HUES64 (cell line): ENCODE results near the gene STUM.
"Not testable (repeated sequence)": the region's sequence is repeated elsewhere in the genome, so short reads cannot be mapped to it uniquely, and the experiment has no call there.

Experiments used
- H3K27ac ChIP-seq: 2 replicates; pipeline ENCODE4 v1.7.0; 2013; ENCODE audit warnings: low read depth, low read length, inconsistent platforms
- H3K27me3 ChIP-seq: 2 replicates; pipeline ENCODE4 v1.6.1; 2013; ENCODE audit warnings: mild to moderate bottlenecking, low read length; ENCODE audit not compliant: insufficient read depth
- H3K36me3 ChIP-seq: 2 replicates; pipeline ENCODE4 v1.6.1; 2013; ENCODE audit warnings: mild to moderate bottlenecking, low read length; ENCODE audit not compliant: insufficient read depth
- H3K4me1 ChIP-seq: 2 replicates; pipeline ENCODE4 v1.6.1; 2013; ENCODE audit warnings: mild to moderate bottlenecking, low read length, moderate library complexity; ENCODE audit not compliant: insufficient read depth
- H3K4me3 ChIP-seq: 2 replicates; pipeline ENCODE4 v1.5.1; 2013; ENCODE audit warnings: mild to moderate bottlenecking, low read length, moderate library complexity
- H3K9ac ChIP-seq: 2 replicates; pipeline ENCODE4 v1.6.1; 2013; ENCODE audit warnings: mild to moderate bottlenecking, low read depth, low read length
- H3K9me3 ChIP-seq: 2 replicates; pipeline ENCODE4 v1.6.1; 2013; ENCODE audit warnings: low read depth, low read length; ENCODE audit not compliant: insufficient read depth
- WGBS: fragments of 150-250, 120-280 bp; methylation state at CpG from one replicate; pipeline ENCODE4 v1.1.7; 2013; ENCODE audit warnings: missing lambda C conversion rate; 5-methylcytosine and 5-hydroxymethylcytosine counted together

STUM gene

GRCh38 chr1:226635456-226635941 lies 86.9 kb downstream of the STUM start:
- no peaks in the 10 kb centered on the region for H3K9me3 ChIP-seq
- no peaks in the 10 kb centered on the region for H3K36me3 ChIP-seq
- H3K27ac ChIP-seq, result no peak overlapping the region
- no peak overlapping the region for H3K9ac ChIP-seq
- H3K4me3 ChIP-seq, result no peak overlapping the region
- 89% methylated on average over 11 of the region's 11 CpGs for WGBS
- H3K4me1 ChIP-seq, result 0 out of 2 replicates have a peak, but pooled peaks cover 7% of the 10 kb centered on the region
- no peaks in the 10 kb centered on the region for H3K27me3 ChIP-seq

- no peaks in the 10 kb centered on the region for H3K36me3 ChIP-seq
- no peak overlapping the region for H3K27ac ChIP-seq
- no peak overlapping the region for H3K4me3 ChIP-seq
- H3K9ac ChIP-seq, result no peak overlapping the region
- no peaks in the 10 kb centered on the region for H3K9me3 ChIP-seq
- 93% methylated on average over 1 of the region's 1 CpG for WGBS
- 0 out of 2 replicates have a peak, but pooled peaks cover 7% of the 10 kb centered on the region for H3K4me1 ChIP-seq
- H3K27me3 ChIP-seq, result no peaks in the 10 kb centered on the region
Measured at GRCh38 chr1:226636847-226637096, 88.2 kb downstream of the STUM start.

GRCh38 chr1:226637147-226637935 lies 88.8 kb downstream of the STUM start:
- no peak overlapping the region for H3K9ac ChIP-seq
- H3K4me3 ChIP-seq, result no peak overlapping the region
- 0 out of 2 replicates have a peak, but pooled peaks cover 7% of the 10 kb centered on the region for H3K4me1 ChIP-seq
- H3K27me3 ChIP-seq, result no peaks in the 10 kb centered on the region
- WGBS, result 84% methylated on average over 29 of the region's 29 CpGs
- no peak overlapping the region for H3K27ac ChIP-seq
- no peaks in the 10 kb centered on the region for H3K36me3 ChIP-seq
- H3K9me3 ChIP-seq, result no peaks in the 10 kb centered on the region

- Histone ChIP-seq H3K9ac (no peak overlapping the region), H3K36me3 (no peaks in the 10 kb centered on the region), H3K4me3 (no peak overlapping the region), H3K27me3 (no peaks in the 10 kb centered on the region), H3K27ac (no peak overlapping the region), H3K9me3 (no peaks in the 10 kb centered on the region), H3K4me1 (peaks cover 11% of the 10 kb centered on the region; the same call in 1 of the 2 replicates)
- WGBS, result 90% methylated on average over 10 of the region's 10 CpGs
Measured at GRCh38 chr1:226638001-226638601, 89.5 kb downstream of the STUM start.

GRCh38 chr1:226638608-226639007 lies 90.0 kb downstream of the STUM start:
- Histone ChIP-seq H3K36me3 (no peaks in the 10 kb centered on the region), H3K27me3 (no peaks in the 10 kb centered on the region)
- WGBS, result 96% methylated on average over 16 of the region's 16 CpGs

GRCh38 chr1:226639206-226639605 lies 90.6 kb downstream of the STUM start:
- H3K27me3 ChIP-seq, H3K36me3 ChIP-seq, H3K27ac ChIP-seq, H3K9me3 ChIP-seq, H3K9ac ChIP-seq, H3K4me3 ChIP-seq: not testable (repeated sequence)
- 98% methylated on average over 8 of the region's 8 CpGs for WGBS
- H3K4me1 ChIP-seq, result peaks cover 16% of the 10 kb centered on the region; the same call in 1 of the 2 replicates

More at GRCh38 chr1:226638608-226639007, 90.0 kb downstream of the STUM start:
- H3K9ac ChIP-seq, result no peak overlapping the region
- no peak overlapping the region for H3K4me3 ChIP-seq
- H3K4me1 ChIP-seq, result peaks cover 16% of the 10 kb centered on the region; the same call in 1 of the 2 replicates
- H3K27ac ChIP-seq, result no peak overlapping the region
- no peaks in the 10 kb centered on the region for H3K9me3 ChIP-seq

GRCh38 chr1:226639631-226640061 lies 91.1 kb downstream of the STUM start:
- H3K9ac ChIP-seq, result no peak overlapping the region
- no peaks in the 10 kb centered on the region for H3K27me3 ChIP-seq
- no peaks in the 10 kb centered on the region for H3K36me3 ChIP-seq
- H3K9me3 ChIP-seq, result no peaks in the 10 kb centered on the region
- no peak overlapping the region for H3K4me3 ChIP-seq
- WGBS, result 93% methylated on average over 18 of the region's 18 CpGs
- H3K27ac ChIP-seq, result no peak overlapping the region
- peaks cover 16% of the 10 kb centered on the region; the same call in 1 of the 2 replicates for H3K4me1 ChIP-seq

GRCh38 chr1:226640321-226641136 lies 92.0 kb downstream of the STUM start:
- Histone ChIP-seq H3K36me3 (no peaks in the 10 kb centered on the region), H3K27ac (no peak overlapping the region), H3K4me3 (no peak overlapping the region), H3K9me3 (no peaks in the 10 kb centered on the region), H3K27me3 (no peaks in the 10 kb centered on the region), H3K9ac (no peak overlapping the region), H3K4me1 (peaks cover 15% of the 10 kb centered on the region; the same call in 1 of the 2 replicates)
- 84% methylated on average over 23 of the region's 23 CpGs for WGBS

- Histone ChIP-seq H3K27ac (no peak overlapping the region), H3K9ac (no peak overlapping the region), H3K27me3 (no peaks in the 10 kb centered on the region), H3K36me3 (no peaks in the 10 kb centered on the region), H3K4me1 (peaks cover 10% of the 10 kb centered on the region; the same call in 1 of the 2 replicates), H3K9me3 (no peaks in the 10 kb centered on the region), H3K4me3 (no peak overlapping the region)
- 95% methylated on average over 23 of the region's 23 CpGs for WGBS
Measured at GRCh38 chr1:226641671-226642231, 93.2 kb downstream of the STUM start.

GRCh38 chr1:226642421-226642820 lies 93.9 kb downstream of the STUM start:
- no peaks in the 10 kb centered on the region for H3K27me3 ChIP-seq
- no peaks in the 10 kb centered on the region for H3K9me3 ChIP-seq
- 97% methylated on average over 8 of the region's 8 CpGs for WGBS
- no peak overlapping the region for H3K27ac ChIP-seq
- H3K4me1 ChIP-seq, result peaks cover 10% of the 10 kb centered on the region; the same call in 1 of the 2 replicates
- H3K4me3 ChIP-seq, result no peak overlapping the region
- H3K36me3 ChIP-seq, result no peaks in the 10 kb centered on the region
- no peak overlapping the region for H3K9ac ChIP-seq
